SK-MEL-5 (cell line): ENCODE measurements around the gene UBE2O. TPM values are rescaled to one million over a fixed set of nuclear protein-coding genes. Genes with fewer than 3 reads are reported as not detected.
A peak's percentile ranks its signal among the peaks of the same experiment; 100 is the strongest.

Experiments
- DNase-seq: peaks from one replicate; pipeline ENCODE4 v3.0.0-alpha.2; 2016; ENCODE audit warnings: low read depth, low spot score
- in situ Hi-C: cut with HindIII; loops from 2 replicates; pipeline ENCODE4 v1.10.0; 2016; ENCODE audit warnings: low sequenced_read_pairs, high pct_unique_total_duplicates, low pct_unique_long_range_greater_than_20kb
- total RNA-seq: library from RNA; depleted of rRNA; stranded (reverse); fragments of >200 nt; shearing (Covaris generic); gene quantifications from 2 replicates; pipeline ENCODE4 v1.2.3, GENCODE V29; 2014

Gene UBE2O
- total RNA-seq, 1 experiment from 2014 or later: 30.7 TPM

GRCh38 chr17:76491271-76492122, 38.5 kb upstream of the UBE2O start:
- DNase-seq: no peak
- in situ Hi-C loops: no loop called here

- in situ Hi-C loops: no loop called here
- no peak for DNase-seq
Observed at GRCh38 chr17:76490112-76490710, 37.3 kb upstream of the UBE2O start.

DNA sequence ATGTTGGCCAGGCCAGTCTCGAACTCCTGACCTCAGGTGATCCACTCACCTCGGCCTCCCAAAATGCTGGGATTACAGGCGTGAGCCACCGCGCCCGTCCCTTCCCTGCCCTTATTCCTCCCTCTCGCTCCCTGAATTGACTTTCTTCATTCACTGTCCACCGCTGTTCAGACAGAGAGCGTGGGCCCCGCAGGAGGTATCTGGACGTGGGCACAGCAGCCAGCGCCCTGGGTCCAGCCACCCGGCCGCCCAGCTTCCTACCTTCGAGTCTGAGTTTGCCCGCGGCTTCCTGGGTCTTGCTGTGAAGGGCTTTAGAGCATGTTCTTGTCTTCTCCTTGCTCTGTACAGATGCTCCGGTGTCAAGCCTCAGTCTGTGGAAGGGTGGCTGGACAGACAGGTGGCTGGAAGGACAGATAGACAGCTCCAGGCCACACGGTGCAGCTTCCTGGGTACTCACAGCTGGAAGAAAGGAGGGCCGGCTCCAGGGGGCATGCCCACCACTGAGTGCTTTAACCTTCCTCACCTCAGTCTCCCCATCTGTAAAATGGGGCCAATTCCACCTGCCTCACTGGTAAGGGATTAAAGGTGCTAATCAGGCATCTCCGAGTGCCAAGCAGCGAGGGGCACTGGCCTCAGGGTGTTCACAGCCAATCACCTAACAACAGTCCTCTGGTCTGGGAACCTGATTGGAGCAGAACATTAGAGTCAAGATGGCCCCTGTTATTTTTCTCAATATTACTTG, 34.7 kb upstream of the UBE2O start:
- in situ Hi-C loops: no loop called here
- no peak for DNase-seq

DNA sequence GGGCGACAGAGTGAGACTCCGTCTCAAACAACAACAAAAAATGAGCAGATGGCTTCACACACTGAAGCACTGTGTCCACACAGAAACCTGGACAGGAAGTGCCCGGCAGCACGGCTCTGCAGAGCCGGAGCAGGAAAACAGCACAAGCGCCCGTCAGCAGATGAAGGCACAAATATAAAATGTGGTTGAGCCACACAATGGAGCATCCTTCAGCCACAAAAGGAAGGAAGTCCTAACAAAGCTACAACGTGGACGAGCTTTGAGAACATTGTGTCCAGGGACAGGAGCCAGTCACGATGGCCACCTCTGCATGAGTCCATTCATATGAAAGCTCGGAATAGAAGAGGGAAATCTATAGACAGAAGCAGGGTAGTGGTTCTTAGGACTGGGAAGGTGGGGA, 32.6 kb upstream of the UBE2O start:
- in situ Hi-C loops: no loop called here
- no peak for DNase-seq

- in situ Hi-C loops: no loop called here
Observed at GRCh38 chr17:76484228-76484725, 31.3 kb upstream of the UBE2O start.

DNA sequence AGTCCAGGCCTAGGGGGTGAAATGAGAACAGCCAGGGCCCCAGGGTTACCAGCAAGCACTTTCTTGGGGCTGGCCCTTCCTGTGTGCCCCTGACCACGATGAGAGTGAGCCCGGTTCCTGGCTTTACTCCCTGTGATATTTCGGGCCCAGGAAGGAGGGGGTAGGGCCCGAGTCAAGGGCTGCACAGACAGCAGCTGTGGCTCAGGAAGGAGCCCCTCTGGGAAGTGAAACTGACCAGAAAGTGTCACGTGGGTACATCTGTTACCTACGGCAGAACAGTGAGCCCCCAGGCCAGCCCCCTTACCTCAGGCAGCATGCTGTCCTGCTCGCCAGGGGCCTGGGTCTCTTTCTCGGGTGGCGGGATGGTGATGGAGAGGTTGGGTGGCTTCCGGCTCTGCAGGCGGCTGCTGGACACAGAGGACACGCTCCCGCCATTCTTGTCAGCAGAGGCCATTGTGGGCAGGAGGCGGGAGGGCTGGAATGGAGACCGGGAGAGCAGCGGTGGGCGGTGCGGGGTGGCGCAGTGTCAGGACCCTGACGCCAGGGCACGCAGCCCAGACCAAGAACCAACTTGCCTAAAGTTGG, 28.2 kb upstream of the UBE2O start:
- DNase-seq: no peak
- in situ Hi-C loops: no loop called here

More at GRCh38 chr17:76484228-76484725, 31.3 kb upstream of the UBE2O start:
- no peak for DNase-seq

GRCh38 chr17:76480632-76481031, 27.7 kb upstream of the UBE2O start:
- peak; percentile 62 for DNase-seq
- in situ Hi-C loops: no loop called here

- no peak for DNase-seq
- in situ Hi-C loops: no loop called here
Observed at GRCh38 chr17:76479515-76480060, 26.6 kb upstream of the UBE2O start.

DNA sequence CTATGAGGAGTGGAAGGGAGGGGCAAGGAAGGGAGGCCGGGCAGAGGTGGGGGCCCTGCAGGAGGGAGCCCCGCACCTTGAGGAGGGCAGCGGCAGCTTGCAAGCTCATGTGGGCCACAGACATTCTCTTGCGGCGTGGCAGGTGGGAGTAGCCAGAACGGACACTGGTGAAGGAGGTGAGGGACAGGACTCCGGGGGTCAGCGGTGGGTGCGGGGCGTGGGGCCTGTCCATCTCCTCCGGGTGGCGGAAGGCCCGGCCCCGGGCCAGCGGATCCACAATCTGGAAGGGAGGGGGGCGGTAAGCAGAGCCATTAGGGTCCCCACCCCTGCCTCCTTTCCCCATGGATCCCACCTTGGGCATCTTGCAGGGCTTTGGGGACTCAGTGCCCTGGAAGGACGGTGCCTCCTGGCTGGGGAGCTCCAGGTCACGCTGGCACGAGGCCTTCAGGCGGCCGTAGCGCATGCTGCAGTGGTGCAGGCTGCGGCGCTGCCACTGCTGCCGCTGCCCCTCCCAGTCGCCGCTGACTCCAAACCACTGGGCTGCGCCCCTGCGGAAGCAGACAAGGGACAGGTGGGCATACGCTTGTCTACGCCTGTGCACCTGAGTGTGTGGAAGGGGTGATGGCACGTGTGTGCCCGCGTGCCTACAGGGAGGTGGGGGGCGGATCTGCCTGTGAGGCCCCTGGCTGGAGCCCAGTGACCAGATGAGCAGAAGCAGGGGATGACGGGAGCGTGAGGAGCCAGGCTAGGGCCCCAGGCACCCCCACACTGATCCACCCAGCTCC, 26.0 kb upstream of the UBE2O start:
- in situ Hi-C loops: no loop called here
- no peak for DNase-seq

- DNase-seq: no peak
- in situ Hi-C loops: no loop called here
Observed at GRCh38 chr17:76478097-76478496, 25.1 kb upstream of the UBE2O start.

- in situ Hi-C loops: no loop called here
- no peak for DNase-seq
Observed at GRCh38 chr17:76477576-76477975, 24.6 kb upstream of the UBE2O start.

DNA sequence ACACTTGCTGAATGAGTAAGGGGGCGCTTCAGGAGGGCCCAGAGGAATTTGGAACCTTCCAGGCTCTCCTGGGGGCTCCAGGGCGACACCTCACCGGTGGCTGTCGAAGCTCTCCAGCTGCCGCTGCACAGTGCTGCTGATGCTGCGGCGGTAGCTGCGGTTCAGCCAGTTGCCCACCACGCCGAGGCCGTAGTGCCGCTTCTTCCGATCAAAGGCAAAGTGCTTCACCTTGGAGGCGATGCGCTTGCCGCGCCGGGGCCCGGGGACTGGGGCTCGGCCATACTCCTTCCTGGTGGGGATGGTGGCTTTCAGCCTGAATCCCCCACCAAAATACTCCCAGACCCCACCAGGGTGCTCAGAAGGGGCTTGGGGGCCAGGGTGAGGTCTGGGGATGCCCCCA, 23.8 kb upstream of the UBE2O start:
- no peak for DNase-seq
- in situ Hi-C loops: no loop called here

- DNase-seq: no peak
- in situ Hi-C loops: no loop called here
Observed at GRCh38 chr17:76475302-76475701, 22.4 kb upstream of the UBE2O start.

DNA sequence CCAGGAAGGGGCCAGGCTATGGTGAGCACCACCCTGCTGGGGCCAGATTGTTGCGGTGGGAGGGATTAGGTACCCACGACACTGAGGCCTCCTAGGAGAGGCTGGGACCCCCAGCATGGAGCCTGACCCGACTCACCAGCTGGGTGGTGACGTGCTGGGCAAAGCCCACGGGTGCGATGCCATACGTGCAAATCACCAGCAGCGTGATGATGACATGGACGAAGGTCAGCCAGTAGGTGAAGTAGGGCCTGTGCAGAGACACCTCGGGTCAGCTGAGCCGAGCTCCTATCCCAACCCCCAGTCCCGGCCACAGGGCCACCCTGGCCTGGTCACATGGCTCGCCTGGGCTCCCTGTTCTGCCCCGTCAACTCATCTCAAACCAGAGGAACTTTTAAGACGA, 21.9 kb upstream of the UBE2O start:
- DNase-seq: no peak
- in situ Hi-C loops: no loop called here

DNA sequence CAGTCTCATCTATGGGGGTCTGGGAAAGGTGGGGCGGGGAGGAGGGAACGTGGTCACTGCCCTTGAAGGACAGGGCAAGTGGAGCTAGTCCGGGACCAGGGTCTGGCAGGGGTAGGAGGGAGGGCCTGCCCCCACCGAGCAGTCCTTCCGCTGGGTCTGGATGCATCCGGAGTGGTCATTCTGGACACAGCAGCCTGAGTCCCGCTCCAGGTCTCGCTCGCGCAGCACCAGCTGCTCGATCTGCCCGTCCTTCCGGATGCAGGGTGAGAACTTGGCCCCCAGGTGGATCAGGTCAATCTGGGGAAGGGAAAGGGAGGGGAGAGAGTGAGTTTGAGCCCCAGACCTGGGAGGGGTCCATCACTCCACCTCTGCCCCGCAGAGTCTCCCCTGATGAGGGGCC, 21.3 kb upstream of the UBE2O start:
- in situ Hi-C loops: no loop called here
- no peak for DNase-seq

DNA sequence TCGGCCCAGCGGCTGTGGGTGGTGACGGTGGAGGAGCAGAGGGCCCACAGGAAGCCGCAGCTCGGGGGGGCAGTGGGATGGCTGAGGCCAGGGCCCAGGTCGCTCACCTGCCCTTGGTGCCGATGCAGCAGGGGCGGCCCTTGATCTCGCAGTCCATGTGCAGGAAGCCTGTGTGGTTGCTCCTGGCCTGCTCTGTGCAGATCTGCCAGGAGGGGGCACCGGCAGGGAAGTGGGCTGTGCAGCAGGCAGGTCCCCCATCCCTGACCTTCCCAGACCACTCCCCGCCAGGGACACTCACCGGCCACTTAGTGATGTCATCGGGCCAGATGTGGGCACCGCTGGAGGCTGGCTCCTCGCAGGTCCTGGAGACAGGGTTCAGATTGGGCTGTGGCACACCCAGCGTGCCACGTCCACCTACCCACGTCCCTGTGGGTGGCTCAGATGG, 20.6 kb upstream of the UBE2O start:
- in situ Hi-C loops: no loop called here
- peak; percentile 44 for DNase-seq

DNA sequence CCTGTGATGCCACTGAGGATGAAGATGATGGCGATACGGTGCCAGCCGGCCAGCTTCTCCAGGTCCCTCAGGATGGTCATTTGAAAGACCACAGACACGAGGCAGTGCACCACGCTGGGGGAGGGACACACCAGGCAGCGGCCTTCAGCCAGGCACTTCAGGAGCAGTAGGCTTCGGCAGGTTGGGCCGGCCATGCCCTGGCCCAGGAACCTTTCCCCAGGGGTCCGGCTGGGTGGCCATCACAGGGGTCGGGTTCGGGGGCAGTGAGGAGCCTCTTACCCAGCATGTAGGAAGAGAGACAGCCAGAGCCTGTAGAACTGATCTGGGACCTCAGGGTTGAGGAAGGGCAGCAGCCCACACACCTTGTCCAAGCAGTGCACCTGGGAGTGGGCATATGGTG, 19.8 kb upstream of the UBE2O start:
- DNase-seq: no peak
- in situ Hi-C loops: no loop called here
